ENCODE data around the gene GRID1. TPM values are rescaled to one million over a fixed set of nuclear protein-coding genes. Genes with fewer than 3 reads are reported as not detected.
A peak's percentile ranks its signal among the peaks of the same experiment; 100 is the strongest.

The GRID1 gene
- total RNA-seq, 1 donor from 2014 or later, result 9.2 TPM

DNA sequence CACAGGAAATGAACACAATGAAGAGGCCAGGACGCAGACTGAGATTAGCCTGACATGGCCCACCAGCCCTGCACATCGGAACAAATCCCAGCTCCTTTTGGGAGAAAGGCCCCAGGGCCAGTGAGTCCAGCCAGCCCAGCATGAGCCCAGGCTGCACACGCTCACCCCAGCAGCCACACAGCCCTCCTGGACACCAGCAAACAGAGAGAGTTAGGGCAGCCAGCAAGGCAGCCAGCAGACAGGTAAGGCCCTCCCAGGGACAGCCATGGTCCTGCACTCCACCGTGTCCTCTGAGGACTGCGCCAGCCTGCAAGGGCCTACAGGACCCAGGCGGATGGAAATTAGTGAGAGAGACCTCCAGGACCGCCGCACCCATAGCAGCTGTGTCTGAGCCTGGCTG, 8.1 kb upstream of the GRID1 start:
- Mint-ChIP-seq H3K27me3 (peaks cover 60% of the 10 kb centered on the region), H3K4me1 (ENCODE audit: unreplicated experiment) (no peaks in the 10 kb centered on the region), H3K9me3 (no peaks in the 10 kb centered on the region), H3K4me3 (no peak overlapping the region), H3K27ac (peak overlapping the region; percentile 66), H3K36me3 (no peaks in the 10 kb centered on the region)
- peak; percentile 56 for DNase-seq (ENCODE audit: extremely low spot score, unreplicated experiment)
- TF ChIP-seq, protein P1, sequence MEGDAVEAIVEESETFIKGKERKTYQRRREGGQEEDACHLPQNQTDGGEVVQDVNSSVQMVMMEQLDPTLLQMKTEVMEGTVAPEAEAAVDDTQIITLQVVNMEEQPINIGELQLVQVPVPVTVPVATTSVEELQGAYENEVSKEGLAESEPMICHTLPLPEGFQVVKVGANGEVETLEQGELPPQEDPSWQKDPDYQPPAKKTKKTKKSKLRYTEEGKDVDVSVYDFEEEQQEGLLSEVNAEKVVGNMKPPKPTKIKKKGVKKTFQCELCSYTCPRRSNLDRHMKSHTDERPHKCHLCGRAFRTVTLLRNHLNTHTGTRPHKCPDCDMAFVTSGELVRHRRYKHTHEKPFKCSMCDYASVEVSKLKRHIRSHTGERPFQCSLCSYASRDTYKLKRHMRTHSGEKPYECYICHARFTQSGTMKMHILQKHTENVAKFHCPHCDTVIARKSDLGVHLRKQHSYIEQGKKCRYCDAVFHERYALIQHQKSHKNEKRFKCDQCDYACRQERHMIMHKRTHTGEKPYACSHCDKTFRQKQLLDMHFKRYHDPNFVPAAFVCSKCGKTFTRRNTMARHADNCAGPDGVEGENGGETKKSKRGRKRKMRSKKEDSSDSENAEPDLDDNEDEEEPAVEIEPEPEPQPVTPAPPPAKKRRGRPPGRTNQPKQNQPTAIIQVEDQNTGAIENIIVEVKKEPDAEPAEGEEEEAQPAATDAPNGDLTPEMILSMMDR (conservative IDR thresholded peaks at IDR 0.05), result no peak

DNA sequence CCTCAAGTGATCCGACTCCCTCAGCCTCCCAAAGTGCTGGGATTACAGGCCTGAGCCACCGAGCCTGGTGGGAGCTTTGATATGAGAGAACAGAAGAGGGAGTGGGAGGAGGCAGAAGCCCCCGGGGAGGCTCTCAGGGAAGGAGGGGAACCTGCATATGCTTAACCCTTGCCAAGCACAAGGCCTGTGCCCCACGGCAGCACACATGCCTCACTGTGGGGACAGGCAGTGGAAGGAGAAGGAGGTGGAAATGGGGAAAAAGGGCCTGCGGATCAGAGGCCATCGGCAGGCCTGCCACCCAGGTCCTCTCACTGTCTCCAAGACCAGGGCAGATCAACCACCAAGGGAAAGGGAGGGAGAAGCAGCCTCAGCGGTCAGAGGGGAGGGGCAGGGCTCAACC, 7.2 kb upstream of the GRID1 start:
- TF ChIP-seq, protein P1 (conservative IDR thresholded peaks at IDR 0.05), result no peak
- peaks cover 67% of the 10 kb centered on the region for H3K27me3 Mint-ChIP-seq
- H3K27ac Mint-ChIP-seq, result no peak overlapping the region
- DNase-seq (ENCODE audit: extremely low spot score, unreplicated experiment), result peak; percentile 50
- no peak overlapping the region for H3K4me3 Mint-ChIP-seq
- no peaks in the 10 kb centered on the region for H3K4me1 Mint-ChIP-seq (ENCODE audit: unreplicated experiment)
- no peaks in the 10 kb centered on the region for H3K36me3 Mint-ChIP-seq
- no peaks in the 10 kb centered on the region for H3K9me3 Mint-ChIP-seq

DNA sequence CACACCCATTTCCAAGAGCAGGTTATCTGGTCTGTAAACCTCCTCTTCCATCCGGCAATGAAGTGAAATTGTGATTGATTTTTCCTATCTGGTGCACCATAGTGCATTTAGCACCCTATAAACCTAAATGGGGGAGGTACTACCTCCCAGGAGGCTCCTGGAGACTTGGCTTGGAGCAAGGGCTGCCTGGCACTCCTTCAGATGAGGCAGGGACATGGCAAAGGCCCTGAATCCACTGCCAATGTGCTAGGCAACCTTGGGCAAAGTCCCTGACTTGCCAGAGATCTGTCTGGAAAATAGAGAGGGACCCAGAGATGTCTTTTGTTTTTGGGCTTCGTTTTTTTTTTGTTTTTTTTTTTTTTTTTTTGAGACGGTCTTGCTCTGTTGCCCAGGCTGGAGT, 6.7 kb upstream of the GRID1 start:
- Mint-ChIP-seq H3K4me1 (ENCODE audit: unreplicated experiment) (no peaks in the 10 kb centered on the region), H3K27ac (no peak overlapping the region), H3K27me3 (peaks cover 67% of the 10 kb centered on the region), H3K9me3 (no peaks in the 10 kb centered on the region), H3K4me3 (no peak overlapping the region), H3K36me3 (no peaks in the 10 kb centered on the region)
- peak; percentile 50 for DNase-seq (ENCODE audit: extremely low spot score, unreplicated experiment)
- TF ChIP-seq, protein P1 (conservative IDR thresholded peaks at IDR 0.05), result no peak

DNA sequence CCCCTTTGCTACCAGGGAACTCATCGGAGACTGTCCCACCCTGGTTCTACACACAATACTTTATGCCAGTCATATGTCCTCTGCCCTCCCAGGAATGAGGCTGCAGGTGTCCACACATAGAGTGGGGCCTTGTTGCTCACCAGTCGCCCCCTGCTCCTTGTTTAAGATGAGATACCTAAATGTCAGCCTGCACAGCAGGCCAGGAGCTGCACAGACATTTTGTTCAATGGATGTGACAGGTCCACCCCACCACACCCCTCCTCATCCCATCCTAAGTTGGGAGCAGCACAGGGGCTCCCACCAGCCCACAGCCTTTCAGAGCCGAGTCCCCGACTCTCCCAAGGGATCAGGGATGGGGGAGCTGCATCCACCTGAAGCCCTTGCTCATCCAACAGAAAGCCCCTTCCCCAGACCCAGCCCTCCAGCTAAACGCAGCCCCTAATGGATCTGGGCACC, 6.2 kb upstream of the GRID1 start:
- H3K27me3 Mint-ChIP-seq, result peaks cover 68% of the 10 kb centered on the region

DNA sequence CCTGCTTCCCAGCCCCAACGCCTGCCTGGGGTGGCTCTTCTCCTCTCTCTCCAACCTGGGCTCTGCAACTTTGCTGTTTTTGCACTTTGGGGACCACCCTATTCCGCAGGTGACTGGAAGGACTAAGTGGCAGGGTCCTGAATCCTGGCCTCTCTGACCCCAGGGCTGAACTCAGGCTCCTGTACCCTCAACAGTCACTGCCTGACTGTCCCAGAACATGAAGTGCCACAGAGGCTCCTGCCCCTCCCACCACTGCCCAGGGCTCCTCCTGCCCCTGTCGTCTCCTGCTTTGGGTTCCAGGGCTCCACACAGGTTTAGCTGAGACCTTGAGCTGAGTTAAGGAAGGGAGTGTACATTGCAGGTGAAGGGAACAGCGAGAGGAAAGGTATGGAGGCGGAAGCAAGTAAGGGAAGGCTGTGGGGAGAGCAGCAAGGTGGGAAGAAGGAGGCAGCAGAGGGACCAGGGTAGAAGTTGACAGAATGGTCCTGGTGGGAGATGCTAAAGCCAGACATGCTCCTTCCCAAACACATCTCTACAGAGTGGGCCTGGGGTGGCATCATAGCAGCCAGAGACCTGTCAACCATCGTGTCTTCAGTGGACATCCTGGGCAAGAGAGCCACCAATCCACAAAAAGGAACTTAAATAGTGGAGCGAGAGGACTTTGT, 5.7 kb upstream of the GRID1 start:
- Mint-ChIP-seq H3K9me3 (no peaks in the 10 kb centered on the region), H3K4me1 (ENCODE audit: unreplicated experiment) (no peaks in the 10 kb centered on the region), H3K27ac (no peak overlapping the region), H3K27me3 (peaks cover 74% of the 10 kb centered on the region), H3K4me3 (no peak overlapping the region), H3K36me3 (no peaks in the 10 kb centered on the region)
- TF ChIP-seq, protein P1 (conservative IDR thresholded peaks at IDR 0.05), result no peak
- DNase-seq (ENCODE audit: extremely low spot score, unreplicated experiment), result peak; percentile 54

More for the DNA sequence above, 6.2 kb upstream of the GRID1 start:
- H3K27ac Mint-ChIP-seq, result no peak overlapping the region
- no peaks in the 10 kb centered on the region for H3K4me1 Mint-ChIP-seq (ENCODE audit: unreplicated experiment)
- TF ChIP-seq, protein P1 (conservative IDR thresholded peaks at IDR 0.05), result no peak
- H3K9me3 Mint-ChIP-seq, result no peaks in the 10 kb centered on the region
- no peak overlapping the region for H3K4me3 Mint-ChIP-seq
- no peaks in the 10 kb centered on the region for H3K36me3 Mint-ChIP-seq
- DNase-seq (ENCODE audit: extremely low spot score, unreplicated experiment), result peak; percentile 52

Data from type B pancreatic cell (in vitro differentiated cells).